ENCODE data around the gene COQ8A.

GRCh38 chr1:226902601-226903000 lies 37.5 kb upstream of the COQ8A start:
- TF ChIP-seq EZH2 (IDR thresholded peaks at IDR 0.05; ENCODE audit: insufficient read depth, poor library complexity, severe bottlenecking) = no peak
- TF ChIP-seq EZH2phosphoT487 (IDR thresholded peaks at IDR 0.05; ENCODE audit: insufficient read depth, low read depth) = no peak
